Activated gamma-delta T cell (primary cell): ENCODE measurements around the gene TREML1.

Experiments used
- DNase-seq: peaks from one replicate; lab custom pipeline; 2025; lab: John Stamatoyannopoulos, UW

TREML1 gene

DNA sequence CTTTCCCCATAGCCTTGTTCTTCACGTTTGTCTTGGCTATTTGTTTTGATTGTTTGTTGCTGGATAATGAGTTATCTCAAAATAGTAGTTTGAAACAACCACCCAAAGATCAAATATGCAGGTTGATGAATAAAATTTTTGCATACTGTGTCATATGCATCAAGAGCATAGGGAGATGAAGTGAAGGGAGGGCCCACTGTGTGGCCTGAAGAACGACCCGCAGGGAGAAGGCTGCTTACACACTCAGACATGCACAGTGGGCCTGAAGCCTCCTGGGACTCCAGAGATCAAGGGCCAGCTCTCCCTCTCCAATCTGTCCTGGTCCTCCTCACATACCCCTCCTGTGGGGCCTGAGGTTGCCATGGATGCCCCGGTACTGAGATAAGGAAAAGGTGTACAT is 25.0 kb upstream of the TREML1 start:
- no peak for DNase-seq

DNA sequence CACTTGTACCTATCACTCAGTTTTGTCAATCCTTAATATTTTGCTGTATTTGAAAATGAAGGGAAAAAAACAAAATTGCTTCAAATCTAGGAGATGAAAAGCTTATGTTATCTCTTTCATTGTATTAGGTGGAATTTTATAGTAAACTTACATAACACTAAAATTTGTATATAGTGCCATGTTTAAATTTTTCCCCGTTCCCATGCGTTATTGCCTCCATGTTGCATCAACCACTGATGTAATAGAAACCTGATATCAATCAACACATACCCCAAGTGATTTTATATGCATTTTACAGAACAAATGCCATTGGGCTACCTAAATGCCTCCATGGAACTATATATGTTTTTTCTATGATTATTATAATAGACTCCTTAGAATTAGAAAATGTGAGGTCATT is 23.5 kb upstream of the TREML1 start:
- no peak for DNase-seq

DNA sequence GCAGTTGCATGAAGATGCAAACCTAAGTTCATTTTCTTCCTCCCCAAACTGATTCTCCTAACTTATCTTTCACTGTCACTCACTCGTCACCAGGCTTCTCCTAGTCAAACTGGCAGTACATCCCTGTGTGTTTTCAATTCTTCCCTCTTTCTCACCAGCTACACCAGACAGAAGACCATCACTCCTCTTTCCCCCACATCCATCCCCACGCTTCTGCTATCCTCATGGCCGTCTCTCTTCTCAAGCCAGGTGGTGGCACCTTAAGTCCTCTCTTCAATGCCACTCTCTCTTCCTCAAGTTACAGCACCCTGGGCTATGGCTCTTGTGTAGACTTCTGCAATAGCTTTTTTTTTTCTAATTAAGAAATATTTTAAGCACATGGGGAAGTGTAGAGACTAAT is 23.1 kb upstream of the TREML1 start:
- no peak for DNase-seq

DNA sequence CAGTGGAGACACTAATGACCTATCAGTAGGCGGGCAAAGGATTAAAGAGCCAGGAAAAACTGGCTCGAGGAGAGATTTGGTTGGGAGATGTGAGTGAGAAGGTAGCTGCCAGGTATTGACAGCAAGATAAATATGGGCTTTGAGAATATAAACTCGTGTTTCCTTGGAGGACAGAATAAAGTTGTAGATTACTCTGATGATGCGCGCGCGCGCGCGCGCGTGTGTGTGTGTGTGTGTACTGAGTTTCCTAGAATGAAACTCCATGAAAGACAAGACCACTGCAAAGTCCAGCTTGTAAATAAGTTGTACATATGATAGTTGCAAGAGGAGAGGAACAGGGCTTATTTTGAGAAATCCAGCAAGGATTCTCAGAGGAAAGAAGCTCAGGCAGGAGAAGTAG is 22.0 kb upstream of the TREML1 start:
- DNase-seq = no peak

DNA sequence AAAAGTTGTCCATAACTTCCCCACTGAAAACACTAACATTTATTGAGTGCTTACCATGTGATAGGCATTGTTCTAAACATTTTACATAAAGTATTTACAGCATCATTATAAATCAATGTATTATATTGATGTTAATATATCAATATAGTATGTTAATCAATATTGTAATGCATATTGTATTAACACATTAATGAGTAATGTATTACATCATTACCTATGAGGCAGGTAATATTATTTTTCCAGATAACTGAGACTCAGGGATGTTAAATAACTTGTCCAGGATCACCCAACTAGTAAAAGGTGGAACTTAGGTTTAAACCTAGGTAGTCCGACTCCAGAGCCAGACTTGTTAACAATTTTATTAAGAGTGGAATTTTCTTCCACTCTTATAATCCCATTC is 20.9 kb upstream of the TREML1 start:
- no peak for DNase-seq

DNA sequence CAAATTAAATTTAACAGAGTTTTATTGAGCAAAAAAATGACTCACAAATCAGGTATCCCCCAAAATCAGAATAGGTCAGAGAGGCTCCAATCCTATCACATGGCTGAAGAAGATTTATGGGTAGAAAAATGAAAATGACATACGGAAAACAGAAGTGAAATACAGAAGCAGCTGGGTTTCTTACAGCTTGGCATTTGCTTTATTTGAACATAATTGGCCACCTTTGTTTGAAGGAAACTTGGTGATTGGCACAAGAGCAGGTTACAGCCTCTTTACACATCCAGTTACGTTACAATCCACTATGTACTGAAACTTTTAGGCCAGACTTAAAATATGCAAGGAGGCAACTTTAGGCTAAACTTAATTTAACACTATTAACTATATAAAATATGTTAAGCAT is 20.5 kb upstream of the TREML1 start:
- DNase-seq = no peak

DNA sequence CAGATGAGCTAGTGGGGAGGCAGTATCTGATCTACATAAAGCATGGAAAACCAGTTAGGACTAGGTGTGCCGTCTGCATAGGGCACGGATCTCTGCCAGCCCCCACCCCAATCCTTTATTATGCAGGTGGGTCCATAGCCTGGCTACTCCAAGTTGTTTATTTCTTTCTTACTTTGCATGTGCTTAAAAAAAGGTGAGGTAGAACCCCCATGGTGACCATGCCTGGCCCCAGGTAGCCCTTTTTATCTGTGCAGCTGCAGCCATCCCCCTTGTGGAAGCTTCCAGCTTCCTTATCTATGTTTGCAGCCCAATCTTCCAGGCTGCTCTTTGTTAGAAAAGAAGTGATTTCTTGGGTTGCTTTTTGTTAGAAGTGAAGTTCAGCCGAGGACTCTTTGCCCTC is 17.8 kb upstream of the TREML1 start:
- no peak for DNase-seq

DNA sequence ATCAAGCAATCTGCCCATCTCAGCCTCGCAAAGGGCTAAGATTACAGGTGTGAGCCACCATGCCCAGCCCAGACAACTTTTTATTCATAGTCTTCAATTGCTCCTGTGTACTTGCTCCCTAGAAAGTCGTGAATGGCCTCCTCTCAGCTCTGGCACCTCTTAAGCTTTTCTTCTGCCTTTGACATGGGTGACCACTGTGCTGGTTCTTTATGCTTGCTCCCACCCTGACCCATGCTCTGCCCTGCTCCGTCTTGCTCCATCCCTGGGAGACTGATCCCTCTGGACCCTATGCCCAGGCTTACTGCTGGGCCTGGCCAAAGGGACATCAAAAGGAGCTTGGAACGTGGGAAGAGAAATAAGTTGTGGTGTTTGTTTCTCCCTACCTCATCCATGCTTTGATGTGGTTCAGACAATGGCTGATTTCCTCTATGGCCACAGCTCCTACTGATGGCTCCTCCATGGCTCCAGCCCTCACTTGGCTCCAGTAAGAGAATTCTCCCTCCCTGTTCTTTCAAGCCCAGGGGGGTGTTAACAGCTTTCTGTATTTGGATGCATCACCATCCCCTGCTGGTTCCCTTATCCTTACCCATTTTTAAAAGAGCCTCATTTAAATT is 16.5 kb upstream of the TREML1 start:
- DNase-seq = no peak

DNA sequence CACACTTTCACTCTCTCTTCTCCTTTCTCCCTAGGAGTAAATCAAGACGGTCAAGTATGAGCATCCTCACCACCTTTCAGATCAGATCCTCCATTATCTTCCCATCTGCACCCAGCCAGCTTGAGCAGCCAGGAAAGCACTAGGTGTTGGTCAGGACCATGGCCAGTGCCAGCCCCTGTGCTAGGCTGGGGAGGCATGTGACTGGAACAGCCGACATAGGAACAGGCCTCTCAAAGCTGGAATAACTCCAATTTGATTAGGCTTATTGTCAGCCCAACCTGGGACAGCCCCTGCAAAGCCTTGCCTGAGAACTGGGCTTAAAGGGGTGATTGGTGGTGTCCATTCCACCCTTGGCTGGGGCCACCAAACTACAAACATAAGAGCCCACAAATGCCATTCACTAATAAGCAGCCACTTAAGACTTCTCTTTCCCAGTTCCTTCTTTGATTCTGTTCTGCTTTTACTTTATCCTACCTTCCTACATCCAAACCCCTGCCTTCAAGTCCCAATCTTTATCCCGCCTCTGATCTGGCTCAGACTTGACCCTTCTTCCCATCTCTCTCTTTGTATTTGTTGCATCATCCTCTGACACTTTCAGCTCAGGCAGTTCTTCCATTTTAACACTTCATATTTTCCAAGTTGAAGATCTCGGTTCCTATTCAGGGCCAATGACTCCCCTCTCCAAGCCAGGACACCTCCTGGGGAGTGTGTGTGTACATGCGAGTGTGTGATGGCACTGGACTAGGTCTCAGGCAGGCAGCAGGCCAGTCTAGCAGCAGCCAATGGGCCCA is 13.2 kb upstream of the TREML1 start:
- no peak for DNase-seq

DNA sequence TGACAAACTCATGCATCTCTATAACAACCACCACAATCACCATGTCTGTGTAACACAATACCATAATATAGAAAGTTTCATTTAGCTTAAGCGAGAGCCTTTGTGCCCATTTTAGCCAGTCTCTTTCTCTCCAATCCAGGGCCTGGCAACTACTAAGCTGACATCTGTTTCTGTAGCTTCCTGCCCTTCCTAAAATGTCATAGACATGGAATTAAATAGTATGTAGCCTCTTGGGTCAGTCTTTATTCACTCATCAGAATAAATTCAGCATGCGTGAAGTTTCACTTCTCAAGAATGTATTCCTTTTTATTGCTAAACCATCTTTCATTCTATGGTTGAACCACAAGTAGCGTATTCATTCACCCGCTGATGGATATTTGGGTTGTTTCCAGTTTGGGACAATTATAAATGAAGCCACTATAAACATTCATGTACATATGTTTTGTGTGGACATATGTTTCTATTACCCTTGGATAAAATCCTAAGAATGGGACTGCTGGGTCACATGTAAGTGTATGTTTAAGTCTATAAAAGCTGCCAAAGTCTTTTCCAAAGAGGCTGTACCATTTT is 10.5 kb upstream of the TREML1 start:
- DNase-seq = no peak

DNA sequence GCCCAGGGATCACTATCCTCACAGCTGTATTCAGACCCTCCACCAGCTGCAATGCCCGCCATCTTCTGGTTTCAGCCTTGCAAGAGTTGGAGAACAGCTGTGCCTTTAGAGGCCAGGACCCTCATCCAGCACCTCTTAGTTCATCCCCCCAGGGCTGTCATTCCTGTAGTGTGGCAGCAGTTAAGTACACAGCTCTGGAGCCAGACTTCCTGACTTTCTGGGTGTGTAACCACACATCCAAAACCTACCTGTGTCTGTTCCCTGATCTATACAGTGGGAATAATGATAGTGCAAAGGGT is 9.2 kb upstream of the TREML1 start:
- no peak for DNase-seq

DNA sequence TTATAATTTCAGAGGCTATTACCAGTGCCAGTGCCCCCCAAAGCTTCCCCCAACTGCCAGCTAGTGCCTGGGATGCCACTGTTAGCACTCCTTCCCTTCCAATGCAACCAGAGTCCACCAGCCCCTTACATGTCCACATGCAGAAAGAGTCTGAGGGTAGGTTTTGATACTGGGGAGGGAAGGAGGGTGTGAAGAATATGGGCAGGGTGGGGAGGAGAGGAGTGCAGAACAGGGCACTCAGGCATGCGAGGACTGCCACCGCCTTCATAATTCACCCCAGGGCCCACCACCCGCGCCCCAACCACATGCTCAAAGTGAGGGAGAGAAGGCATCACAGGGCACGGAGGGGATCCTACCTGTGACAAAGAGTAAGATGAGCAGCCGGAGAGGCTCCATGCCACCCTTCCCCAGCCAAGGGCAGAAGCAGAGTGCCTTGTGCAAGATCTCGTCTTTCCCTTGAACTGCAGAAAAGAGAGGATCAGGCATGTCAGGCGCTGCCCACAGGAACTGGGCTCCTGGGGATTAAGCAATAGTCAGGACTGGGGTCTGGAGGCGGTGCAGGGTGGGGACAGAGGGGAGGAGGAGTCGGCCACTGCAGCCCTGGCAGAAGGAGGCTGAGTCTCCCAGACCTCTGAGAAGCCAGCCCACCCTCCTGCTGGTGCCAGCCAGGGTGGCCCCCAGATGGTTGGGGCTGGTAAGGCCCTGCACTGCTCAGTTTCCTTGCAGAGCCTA is 8.7 kb upstream of the TREML1 start, which contains the start of gene TREM2:
TREM2 (minus strand) TSS at position 430 of the 732 bp plus-strand sequence; CDS start at position 396, 34 bp downstream.
- DNase-seq = no peak

DNA sequence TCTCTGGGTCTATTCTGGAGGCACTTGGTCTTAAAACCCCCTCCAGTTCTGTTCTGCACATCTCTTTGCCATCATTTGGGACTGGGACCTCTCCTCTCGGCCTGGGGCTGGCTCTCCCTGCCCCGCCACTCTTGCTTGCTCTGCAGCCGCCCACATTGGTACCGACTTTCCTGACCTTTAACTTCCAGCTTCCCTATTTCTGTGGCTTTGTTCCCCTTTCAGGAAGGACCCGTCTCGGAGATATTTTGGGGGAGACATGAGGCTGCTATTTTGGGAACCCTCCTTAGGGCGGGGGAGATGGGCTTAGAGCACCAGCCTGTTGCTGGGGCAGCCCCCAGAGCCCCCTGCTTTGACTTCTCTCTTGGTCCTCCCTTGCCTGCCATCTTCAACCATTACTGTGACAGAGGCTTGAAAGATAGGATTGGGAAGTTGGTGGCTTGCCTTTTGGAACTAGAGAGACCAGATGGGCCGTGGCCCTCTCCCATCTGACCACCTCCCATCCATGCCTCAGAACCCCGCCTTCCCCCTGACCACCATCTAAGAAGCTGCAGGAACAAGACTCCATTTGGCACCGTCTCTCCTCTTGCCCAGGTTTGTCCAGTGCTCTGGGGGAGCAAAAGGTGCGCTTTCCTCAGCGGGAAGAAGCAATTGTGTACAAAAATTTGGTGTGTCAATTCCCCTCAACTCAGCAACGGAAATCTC is 7.9 kb upstream of the TREML1 start:
- DNase-seq = no peak

DNA sequence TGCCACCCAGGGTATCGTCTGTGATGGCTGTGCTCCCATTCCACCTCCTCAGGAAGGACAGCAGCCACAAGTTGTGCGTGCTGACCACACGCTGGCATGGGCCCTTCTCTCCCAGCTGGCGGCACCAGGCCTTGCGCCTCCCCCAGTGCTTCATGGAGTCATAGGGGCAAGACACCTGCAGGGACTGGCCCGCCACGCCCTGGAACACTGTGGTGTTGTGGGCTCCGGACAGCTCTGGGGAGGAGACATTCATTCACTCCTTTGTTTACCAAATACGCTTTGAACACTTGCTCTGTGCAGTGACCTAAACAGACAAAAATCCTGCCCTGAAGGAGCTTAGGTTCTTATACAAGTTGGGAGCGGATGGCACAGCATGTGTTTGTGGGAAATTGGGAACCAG is 7.2 kb upstream of the TREML1 start:
- DNase-seq = no peak

DNA sequence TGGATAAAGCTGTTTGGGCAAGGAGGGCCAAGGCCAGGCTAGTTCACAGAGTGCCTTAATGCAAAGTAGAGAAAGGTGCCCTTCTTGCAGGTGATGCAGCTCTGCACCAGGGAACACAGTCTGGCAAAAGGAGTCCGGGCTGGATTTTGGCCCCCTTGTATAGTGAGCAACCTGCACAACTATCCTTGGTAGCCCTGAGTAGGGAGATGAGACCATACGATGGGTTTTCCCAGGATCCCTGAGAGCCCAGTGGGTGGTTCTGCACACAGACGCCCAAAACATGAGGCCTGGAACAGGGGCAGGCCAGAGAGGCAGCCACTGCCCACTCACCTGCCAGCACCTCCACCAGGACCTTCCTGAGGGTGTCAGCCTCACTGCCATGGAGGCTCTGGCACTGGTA is 6.8 kb upstream of the TREML1 start:
- DNase-seq = no peak

DNA sequence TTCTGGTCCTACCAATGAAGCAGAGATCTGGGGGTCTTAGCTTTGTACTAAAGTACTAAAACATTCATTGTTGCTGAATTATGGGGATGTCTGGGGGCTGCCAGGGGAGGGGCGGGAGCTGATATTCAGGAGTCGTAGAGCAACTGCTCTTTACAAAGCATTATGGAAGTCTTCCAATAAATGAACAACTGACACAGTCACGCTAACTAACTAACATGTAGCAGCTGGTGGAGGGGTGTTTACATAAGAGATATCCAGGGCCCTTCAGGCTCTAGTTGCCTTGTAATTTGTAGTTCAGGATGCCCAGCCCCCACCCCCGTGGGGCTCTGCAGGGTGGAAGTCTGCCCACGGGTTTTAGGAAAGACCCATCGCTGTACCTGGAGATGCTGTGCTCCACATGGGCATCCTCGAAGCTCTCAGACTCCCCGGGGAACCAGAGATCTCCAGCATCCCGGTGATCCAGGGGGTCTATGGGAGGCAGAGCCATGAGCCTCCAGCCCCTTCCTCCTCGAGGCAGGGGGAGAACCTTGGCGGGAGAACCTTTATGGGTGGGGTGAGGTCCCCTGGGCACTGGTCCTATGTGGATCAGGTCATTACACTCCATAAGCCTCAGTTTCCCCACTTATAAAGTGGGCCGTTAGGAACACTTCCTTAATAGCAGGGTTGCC is 5.4 kb upstream of the TREML1 start:
- DNase-seq = no peak

DNA sequence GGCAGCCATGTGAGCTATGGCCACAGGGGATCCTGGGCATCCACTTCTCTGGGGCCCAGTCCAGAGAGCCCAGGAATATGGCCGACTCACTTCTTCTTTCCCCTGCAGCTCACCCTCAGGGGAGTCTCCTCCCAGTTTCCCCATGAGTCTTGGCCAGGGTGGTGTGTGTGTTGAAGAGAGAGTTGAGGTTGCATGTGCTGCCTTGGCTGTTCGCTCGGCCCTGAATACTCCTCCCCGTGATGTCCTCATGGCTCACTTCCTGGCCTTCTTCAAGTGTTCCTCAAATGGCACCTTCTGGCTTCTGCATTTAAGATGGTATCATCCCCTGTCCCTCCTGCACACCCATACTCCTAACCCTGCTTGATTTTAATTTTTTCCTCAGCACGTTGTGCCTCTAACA is 3.2 kb upstream of the TREML1 start:
- no peak for DNase-seq

DNA sequence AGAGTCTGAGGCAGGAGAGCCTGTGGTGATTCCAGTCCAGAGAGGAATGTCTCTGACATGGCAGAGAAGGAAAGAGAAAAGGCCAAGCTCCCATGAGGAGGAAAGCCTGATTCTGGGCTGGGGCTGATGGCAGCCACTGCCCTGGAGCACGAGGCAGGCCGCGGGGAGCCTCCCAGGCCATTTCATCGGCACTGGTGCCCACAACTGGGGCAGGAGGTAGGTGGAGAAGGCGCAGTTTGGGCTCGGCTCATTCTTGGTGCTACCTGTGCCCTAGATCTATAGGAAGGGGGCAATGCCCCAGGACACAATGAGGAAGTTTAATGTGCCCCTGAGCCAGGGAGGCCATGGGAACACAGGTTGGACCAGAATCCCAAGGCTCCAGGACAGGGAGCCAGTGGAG is 2.6 kb upstream of the TREML1 start:
- no peak for DNase-seq

DNA sequence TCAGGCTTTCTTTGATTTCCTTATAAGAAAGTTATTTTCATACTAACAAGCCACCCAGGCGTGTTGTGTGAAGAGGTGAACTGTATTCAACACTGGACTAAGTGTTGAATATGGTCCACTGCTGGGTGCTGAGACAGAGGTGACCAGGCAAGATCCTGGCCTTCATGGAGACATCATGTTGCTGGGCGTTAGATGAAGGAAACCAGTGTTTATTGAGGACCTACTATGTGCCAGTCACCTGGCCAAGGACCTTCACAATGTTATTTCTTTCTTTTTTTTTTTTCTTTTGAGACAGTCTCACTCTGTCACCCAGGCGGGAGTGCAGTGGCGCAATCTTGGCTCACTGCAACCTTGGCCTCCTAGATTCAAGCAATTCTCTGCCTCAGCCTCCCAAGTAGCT is 1.9 kb upstream of the TREML1 start:
- no peak for DNase-seq

DNA sequence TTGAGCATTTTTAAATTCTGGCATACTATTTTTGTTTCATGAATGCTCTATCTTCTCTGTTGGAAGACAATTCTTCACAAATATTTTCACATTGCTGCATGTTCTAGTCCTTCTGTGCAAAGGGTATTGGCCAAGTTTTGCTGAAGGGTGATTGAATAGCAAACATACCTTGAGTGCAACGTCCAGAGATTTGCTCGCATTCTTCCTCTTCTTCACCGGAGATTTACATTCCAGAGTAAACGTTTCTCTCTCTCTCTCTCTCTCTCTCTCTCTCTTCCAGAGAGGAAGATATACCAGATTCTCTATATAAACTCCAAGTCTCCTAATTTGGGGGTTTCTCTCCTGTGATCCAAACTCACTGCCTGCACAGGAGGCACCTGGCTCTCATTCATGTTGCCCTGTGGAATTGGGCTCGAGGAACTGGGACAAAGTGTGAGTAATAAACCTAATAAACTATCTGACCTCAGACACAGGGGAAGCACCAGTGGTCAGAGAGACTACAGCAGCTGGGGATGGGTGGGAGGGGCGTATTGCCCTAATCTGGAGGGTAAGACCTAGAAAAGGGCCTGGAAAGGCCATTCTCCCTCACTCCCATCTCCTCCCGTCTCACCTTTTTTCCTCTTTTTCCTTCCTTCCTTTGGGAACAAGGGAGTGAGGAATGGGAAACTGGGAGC is 1.1 kb upstream of the TREML1 start:
- no peak for DNase-seq

DNA sequence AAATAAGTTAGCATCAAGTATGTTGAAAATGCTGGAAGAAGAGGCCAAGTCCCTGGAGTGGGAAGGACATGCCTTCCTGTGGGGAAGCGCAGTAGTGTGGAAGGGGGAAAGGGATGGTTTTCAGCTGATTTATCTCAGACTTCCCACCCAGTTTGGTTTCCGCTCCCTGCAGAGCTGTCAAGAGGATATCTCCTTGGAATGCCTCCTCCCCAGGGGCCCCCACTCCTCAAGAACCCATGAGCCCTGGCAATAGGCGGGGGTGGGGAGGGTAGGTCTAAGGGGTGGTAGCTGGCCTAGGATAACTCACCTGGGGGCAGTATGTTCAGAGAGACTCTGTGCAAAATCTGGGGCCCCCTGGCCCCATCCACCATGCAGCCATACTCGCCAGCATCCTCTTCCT is 696 bp downstream of the TREML1 start:
- no peak for DNase-seq
